Inflammatory macrophage treated with lipopolysaccharide for 1 hour (primary cell): ENCODE measurements around the gene TBC1D22A.

ENCODE experiments used
- DNase-seq, 2 donors: peaks; one replicate each; pipeline ENCODE4 v3.0.0-alpha.2; 2020 to 2022

TBC1D22A gene

DNA sequence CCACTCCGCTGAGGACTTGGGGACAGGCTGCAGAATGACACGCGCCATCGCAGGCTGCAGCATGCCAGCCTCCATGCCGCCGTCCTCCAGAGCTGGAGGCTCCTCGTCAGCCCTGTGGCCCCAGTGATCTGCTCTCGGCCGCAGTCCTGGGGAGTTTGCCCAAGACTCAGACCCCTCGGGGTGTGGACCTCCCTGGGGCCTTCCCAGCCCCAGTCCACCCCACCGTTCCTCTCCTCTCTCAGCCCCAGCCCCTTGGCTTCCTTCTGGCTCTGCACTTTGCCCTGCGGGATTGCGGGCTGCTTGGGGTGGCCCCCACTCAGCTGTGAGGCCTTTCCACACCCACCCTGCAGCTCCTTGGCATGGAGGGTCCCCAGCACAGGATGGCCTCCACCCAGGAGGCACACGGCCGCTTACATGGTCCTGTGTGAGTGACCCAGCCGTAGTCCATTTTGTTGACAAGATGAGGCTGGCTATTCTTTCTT, 414.9 kb downstream of the TBC1D22A start:
- no peak for DNase-seq

DNA sequence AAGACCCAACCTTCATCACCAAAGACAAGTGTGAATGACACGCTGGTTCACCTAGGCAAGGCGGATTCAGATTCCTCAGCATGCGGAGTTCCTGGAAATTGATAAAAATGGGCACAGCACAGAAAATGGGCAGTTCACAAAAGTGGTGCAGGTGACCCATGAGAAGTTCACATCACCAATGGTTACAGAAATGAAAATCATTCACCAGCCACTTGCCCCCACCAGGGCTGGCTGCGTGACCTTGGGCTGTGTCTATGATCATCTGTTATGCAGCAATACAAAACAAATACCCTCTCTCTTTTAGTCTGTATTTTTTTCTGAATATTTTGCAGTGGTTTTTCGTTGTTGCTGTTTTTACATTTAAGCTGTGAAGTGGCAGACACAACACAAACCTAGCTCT, 415.9 kb downstream of the TBC1D22A start:
- DNase-seq, result no peak

DNA sequence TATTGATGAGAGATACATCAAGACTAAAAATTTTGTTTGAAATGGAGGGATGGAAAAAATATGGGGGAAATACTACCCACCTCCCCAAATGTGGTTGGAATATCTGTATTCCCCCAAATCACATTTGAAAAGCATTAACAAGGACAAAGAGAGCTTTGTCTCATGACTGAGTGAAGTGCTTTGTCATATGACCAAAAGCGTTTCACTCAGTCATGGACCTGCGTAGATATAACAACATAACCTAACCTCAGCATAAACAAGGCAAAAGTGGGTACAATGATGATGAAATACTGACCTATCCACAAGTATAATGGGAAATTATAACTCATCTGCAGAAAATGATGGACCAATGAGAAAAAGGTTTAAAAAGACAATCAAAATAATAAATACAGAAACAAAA, 418.3 kb downstream of the TBC1D22A start:
- no peak for DNase-seq

DNA sequence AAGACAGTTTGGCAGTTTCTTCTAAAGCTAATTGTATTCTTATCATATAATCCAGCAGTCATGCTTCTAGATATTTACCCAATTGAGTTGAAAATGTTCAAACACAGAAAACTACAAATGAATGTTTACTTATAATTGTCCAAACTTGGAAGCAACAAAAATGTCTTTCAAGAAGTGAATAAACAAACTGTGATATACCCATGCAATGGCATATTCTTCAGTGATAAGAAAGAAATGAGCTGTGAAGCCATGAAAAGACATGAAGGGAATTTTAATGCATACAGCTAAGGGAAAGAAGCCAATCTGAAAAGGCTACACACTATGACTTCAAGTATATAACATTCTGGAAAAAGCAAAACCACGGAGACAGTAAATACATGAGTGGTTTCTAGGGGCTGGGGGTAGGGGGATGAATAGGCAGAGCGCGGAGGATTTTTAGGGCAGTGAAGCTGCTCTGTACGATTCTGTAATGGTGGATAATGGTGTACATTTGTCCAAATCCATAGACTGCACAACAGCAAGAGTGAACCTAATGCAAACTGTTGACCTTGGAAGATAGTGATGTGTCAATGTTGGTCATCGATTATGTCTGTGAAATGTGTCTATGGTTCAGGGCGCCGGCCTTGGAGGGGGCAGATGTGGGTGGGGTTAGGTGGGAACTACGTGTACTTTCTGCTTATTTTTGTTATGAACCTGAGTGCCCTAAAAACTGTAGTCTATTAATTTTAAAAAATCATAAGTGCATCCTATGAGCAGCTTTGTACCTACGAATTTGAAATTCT, 424.9 kb downstream of the TBC1D22A start:
- no peak for DNase-seq

DNA sequence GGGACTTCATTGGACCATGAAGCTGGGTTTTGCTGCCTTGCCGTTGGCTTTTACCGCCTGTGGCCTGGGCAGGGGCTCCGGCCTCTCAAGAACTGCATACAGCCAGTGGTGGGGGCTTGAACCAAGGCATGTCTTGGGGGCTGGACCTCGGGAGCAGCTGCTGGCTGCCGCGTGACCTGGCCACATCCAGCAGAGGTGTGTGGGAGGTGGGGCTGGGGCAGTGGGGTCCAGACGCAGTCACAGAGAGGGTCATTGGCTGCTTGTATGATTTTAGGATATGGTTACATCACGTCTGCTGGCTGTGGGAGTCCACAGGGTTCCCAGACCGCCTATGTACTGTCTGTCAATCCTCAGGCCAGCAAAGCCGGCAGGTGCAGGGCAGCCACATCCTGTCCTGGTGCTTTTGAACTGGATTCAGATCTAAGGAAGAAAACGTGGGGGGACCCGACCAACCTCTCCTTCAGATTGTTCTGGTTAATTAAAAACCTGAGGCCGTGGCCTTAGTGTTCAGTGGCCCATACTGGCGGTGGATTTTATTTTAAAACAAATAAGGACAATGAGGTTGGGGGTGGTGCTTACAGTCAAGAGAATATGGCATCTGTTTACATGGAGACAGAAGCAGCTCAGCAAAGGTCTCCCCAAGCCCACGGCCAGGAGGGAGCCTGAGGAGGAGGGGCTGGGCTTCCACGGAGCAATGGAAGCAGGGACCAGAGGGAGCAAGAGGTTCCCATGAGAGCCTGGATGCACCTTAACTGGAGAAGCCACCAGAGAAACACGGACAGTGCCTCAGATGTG, 426.0 kb downstream of the TBC1D22A start:
- DNase-seq, result no peak

DNA sequence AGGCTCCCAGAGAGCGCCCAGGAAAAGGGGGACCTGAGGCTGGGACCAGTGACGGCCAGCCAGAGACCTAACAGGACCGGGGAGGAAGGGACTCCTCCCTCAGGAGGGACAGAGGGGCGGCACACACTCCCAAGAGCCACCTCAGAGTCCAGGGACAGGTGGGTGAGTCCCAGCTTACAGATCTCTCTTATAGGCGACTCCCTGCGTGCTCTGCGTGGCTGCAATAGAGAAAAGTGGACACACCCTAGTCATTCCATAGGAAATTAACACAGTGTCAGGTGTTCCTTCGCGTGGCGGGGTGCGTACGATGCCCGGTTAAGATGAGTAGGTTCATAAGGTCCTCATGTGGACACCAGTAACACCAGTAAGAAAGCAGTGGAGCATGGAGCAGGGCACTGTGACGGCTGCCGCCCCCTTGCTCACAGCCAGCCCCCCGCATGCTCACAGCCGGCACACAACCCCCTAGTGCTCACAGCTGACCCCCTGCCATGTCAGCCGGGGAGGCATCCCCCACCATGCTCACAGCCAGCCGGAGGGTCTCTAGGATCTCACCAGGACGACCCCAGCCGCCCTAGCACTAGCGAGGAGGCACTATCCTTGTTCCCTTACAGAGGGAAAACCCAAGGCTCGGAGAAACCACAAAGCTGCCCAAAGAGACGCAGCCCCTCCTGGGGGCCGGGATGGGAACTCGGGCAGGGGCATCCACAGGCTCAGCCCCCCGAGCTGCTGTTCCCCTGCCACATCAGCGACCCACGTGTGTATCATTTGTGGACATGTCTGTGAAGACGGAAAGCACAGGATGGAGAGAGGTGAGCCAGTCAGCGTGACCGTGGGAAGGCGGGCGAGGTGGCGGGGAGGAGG, 426.8 kb downstream of the TBC1D22A start:
- no peak for DNase-seq

DNA sequence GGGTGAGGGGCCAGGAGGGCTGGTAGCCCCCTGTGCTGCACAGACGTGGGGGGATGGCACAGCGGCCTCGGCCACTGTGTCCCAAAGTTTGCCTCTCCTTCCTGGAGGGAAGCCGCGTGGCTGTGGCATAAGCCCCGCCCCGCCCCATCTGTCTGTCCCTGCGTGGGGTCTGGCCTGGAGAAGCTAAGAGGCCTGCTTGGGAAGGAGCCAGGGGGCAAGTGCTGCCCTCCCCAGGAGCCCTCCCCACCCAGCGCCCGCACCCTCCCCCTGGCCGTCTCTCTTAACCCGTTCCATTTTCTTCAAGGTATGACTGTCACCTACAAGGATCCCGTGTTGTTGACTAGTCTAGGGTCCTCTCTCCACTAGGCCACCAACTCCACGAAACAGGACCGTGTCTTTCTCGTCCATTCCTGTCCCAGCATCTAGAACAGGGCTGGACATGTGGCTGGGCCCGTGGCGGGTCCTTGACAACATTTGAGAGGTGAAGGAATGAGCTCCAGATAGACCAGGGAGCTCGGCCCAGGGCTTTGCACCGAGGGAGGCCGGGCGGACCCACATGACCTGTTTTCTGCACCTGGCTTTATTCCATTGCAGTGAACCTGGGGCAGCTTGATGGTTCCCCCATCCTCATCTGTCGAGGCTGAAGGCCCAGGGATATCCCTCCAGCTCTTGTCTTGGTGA, 428.0 kb downstream of the TBC1D22A start:
- DNase-seq, result no peak

DNA sequence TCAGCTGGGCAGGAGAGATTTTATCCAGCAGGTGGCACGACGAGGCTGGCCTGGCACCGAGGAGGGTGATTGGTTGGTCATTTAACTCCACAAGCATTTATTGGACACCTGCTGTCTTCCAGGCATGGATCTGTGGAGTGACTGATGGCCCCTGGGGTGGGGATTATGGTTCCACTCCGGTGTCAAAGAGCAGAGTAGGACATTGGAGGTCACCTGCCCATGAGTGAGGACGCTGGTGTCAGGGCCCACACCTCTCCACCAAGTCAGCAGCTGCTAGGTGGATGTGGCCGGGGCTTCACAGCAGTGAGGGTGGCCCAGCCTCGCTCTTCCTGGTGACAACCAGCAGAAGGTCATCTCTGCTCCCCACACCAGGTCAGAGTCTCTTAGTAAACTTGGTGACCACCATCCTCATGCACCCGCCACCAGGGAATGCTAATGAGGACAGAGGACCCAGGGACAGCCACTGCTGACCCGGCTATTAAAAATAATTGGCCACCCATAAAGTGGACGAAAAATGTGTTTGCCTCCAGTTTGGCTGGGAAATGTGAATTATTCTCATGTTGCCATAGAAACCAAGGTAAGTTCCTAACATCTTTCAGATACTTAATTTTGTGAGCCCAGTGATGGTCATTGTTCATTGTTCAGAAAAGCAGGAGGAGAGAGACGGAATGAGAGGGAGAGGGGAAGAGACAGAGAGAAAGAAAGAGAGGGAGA, 428.7 kb downstream of the TBC1D22A start:
- no peak for DNase-seq

DNA sequence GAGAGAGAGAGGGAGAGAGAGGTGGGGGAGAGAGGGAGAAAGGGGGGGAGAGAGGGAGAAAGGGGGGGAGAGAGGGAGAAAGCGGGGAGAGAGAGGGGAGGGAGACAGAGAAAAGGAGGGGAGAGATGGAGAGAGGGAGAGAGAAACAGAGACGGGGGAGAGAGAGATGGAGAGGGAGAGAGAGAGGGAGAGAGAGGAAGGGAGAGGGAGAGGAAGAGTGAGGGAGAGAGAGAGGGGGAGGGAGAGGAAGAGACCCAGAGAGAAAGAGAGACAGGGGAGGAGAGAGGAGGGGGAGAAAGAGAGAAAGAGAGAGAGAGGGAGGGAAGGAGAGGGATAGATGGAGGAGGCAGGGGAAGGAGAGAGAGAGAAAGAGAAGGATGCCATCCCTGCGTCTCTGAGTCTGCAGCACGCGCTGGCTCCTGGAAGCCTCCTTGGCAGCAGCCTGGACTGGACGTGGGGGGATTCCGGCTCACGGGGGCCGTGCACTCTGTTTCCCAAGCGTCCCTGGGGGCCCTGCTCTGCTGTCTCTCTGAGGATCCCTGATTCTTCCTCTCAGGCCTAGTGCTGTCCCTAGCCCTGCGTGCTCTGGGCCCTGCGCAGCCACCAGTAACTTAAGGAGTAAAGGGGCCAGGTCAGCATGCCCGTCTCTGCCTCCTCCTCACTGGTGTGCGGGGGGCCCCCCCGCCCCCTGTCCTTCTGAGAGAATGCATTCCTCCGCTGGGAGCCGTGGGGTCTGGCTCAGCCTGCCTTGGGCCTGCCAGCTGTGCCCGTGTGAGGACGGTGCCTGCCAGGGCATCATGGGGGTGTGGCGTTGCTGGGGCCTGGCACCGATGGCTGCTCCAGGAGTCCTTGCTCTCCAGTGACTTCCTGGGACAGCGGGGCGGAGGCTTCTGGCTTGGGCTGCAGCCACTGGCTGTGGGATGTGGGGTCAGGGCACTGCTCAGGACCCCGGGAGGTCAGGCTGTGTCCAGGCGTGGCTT, 429.5 kb downstream of the TBC1D22A start:
- no peak for DNase-seq

DNA sequence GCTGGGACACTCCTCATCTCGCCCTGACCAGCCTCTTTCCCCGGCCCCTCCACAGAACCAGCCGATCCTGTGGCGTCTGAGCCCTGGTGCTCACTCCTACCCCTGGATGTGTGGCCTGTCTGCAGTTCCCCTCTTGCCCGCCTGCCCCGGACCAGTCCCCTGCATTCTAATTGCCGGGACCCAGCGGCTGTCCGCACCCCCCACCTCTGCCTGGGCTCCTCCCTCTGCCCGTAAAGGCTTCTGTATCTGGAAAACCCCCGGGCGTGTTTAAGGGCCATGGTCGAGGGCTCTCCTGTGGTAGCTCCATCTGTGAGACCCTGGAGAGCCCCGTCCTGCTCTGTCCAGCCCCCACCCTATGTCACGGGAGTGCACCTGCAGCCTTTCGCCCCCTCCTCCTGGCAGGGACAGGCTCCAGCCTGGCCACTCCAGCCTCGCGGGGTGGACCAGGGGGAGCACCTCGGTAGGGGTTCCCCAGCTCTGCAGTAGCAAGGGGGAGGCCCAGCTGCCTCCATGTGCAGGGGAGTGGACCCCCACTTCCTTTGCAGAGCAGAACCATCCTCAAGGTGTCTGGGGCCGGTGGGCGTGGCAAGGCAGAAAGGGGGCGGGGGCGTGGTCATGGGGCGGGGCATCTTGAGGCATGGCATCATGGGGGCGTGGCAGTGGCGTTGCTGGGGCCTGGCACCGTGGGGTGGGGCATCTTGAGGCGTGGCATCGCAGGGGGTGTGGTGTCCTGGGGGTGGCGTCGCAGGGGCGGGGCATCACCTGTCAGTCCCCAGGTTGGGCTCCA, 430.4 kb downstream of the TBC1D22A start:
- DNase-seq, result no peak

DNA sequence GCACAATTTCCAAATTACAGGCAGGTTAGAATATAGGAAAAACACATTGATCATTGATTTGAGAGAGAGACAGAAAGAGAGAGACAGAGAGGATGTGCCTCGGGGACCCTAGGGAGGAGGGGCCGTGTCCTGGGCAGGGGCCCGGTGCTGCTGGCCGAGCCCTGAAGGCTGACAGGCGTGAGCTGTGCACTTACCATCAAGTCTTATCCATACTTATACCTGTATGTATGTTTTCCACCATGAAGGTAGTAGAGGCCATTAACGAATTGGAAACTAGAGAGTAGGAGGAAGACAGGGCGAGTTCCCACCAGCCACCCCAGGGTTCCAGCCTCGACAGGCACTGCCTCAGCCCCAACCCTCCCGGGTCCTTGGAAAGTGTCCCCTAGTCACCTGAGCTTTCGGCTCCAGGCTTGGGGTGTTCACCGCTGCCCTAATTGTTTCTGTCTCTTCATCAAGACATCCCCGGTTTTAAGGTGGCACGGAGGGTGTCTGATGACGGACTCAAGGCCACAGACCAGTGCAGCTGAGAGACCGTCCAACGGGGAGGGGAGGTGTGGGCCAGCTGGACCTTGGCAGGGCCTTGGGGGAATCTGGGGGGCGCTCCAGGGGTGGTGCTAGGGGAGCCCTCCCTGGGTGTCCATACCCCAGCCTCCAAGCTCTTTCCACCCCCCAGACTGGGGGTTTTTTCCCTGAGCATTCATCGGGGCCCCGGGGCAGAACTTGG, 431.3 kb downstream of the TBC1D22A start:
- no peak for DNase-seq

DNA sequence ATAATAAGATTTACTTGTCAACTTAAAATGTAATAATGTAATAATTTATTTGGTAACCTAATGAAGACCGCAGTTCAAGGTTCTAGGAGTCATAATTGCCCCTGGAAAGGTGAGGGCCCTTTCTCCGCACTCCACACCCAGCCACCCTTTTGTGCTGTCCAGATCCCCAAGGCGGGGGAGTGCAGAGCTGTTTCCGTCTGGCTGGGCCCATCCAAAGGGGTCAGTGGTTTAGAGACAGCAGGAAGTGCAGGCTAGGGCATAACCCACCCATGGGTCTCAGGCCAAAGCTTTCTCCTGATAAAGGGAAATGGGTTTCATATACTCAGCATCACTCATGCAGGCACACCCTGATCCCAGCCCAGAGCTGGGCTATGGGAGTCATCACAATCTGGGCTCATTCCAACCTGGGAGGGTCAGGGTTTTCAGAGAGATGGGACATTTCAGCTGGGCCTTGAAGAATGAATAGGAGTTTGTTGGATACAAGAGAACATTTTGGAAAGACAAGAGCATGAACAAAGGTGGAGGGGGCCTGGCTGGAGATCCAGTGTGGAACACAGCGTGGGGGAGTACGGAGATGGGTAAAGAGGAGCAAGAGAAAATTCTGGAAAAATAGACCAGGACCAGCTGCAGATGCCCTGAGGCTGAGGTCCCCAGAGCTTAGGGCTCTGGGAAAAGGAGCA, 432.2 kb downstream of the TBC1D22A start:
- no peak for DNase-seq

DNA sequence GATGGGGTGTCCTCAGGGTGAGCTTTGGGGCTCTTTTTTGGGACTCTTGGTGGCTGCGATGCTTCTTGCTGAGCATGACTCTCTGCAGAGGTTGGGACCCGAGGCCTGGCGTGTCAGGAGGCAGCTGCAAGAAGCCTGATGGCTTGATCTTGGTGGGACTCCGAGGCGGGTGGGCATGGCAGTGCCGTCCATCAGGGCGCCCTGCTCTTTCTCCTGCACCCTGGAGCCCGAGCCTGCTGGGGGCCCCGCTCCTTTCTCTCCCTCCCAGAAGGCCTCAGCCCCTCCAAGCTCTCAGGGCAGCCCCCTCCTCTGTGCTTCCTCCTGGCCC, 432.7 kb downstream of the TBC1D22A start:
- DNase-seq, result no peak

DNA sequence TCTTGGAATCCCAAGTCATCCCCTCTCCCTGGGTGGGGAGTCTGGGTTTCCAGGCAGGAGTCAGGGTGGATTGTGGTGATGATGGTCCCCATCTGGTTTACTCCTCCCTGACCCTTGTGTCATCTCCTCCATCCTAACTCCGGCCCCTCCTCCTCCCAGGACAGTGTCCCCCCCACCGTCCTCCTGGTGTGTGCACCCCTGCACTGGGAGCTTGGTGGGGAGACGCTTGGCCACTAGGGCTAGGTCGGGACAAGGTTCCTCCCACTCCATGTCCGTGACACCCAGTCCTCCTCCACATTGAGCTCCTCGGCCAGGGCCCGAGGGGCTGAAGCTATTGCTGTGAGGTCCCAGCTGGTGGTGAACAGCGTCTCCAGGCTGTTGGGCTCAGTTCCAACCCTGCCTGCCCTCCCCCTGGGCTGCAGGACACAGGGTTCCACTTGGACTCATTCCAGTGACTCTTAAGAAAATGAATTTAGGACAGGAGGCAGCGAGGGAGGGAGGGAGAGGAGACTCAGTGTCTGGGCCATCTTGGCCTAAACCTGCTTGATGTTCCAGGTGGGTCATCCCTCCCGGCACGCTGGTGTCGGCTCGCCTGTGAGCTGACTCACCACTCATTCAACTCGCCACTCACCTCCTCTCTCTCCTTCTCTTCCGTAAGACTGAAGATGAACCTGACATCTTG, 433.2 kb downstream of the TBC1D22A start:
- DNase-seq, result no peak

DNA sequence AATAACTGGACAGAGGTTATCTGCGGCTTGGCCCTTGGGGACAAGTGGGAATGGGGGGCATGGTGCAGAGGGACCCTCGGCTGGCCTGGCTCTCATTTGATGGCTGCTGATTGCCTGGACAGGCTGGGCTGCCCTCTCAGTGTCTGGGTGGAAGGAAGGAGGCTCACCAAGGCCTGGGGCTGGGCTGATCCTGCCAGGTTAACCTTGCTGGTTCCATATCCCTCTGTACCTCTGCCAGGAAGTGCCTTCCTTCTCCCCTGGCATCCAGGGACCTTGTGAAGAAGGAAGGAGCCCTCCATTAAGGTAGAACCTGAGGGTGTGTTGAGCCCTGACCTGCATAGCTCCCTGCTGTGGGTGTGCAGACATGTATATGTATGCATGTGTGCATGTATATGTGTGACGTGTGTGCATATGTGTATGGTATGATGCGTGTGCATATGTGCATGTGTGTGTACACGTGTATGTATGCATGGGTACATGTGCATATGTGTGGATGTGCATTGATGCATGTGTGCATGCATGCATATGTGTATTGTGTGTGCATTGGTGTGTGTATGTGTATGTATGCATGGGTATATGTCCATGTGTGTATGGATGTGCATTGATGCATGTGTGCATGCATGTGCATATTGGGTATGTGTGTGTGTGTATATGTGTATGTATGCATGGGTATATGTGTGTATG, 433.9 kb downstream of the TBC1D22A start:
- DNase-seq, result no peak

DNA sequence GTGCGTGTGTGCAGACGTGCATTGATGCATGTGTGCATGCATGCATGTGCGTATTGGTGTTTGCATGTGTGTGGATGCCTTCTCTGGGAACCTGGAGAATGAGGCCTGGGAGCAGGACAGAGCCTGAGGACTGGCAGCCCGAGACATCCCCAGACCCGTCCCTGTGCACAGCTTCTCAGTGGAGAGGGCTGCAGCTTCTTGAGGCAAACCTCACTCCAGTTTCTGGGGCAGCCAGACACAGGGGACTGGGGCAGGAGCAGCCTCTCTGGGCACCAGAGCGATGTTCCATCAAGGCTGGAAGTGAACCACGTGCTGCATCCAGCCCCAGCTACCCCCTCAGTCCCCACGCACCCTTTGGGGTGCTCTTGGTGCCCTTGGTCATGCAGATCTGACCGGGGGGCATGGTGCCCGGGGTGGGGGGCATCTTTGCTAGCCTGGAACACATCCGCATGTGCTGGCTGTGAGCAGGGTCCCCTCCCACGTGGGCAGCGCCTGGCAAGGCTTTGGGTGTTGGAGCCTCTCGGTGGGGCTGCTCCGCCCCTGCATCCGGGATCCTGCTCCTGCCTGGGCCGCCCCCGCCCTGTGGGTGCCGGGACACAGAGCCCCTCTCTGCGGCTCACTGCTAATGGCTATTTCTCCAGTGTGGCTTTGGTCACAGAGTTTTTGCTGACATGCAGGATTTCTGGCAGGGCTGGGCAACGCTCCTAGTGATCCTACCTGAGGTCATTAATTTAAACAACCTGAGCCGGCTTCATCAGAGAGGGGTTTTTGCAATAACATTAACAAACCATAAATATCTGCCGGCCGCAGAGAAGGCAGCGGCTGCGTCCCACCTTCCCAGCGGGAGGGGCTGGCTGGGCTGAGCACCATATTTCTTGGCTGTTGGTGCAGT, 434.7 kb downstream of the TBC1D22A start:
- DNase-seq, result no peak
